GM12864 (cell line): Measurements from ENCODE around the gene CHMP5.

Source experiments
- DNase-seq: peaks from one replicate; pipeline ENCODE4 v3.0.0-alpha.2; 2011; ENCODE audit warnings: low read depth
- H3K4me3 ChIP-seq: 2 replicates; pipeline ENCODE4 v1.5.1; 2011; ENCODE audit warnings: mild to moderate bottlenecking, low read depth, low read length, control low read depth
- CTCF ChIP-seq: IDR thresholded peaks from 2 replicates; pipeline ENCODE4 v1.5.1; 2011; ENCODE audit warnings: low read depth, mild to moderate bottlenecking, moderate library complexity, low read length, control low read depth, inconsistent platforms; ENCODE audit errors: missing control alignments

The CHMP5 gene

GRCh38 chr9:33288828-33289483 lies 24.1 kb downstream of the CHMP5 start:
- DNase-seq, result no peak
- TF ChIP-seq CTCF, result no peak
- no peak overlapping the region for H3K4me3 ChIP-seq

GRCh38 chr9:33289496-33289895 lies 24.6 kb downstream of the CHMP5 start:
- H3K4me3 ChIP-seq, result peak overlapping the region; percentile 93
- no peak for TF ChIP-seq CTCF
- DNase-seq, result no peak

GRCh38 chr9:33289936-33290246 lies 25.0 kb downstream of the CHMP5 start:
- no peak for TF ChIP-seq CTCF
- peak overlapping the region; percentile 93 for H3K4me3 ChIP-seq
- no peak for DNase-seq

- TF ChIP-seq CTCF, result no peak
- peak; percentile 93 for DNase-seq
- peak within 1 kb of the TSS; percentile 93 for H3K4me3 ChIP-seq
These were observed 25.6 kb downstream of the CHMP5 start, which contains the start of gene NFX1 for GRCh38 chr9:33290247-33291030. NFX1 (plus strand) TSS chr9:33290516; CDS start chr9:33290573, 57 bp downstream.

GRCh38 chr9:33291031-33291397 lies 26.2 kb downstream of the CHMP5 start:
- TF ChIP-seq CTCF, result no peak
- DNase-seq, result no peak

GRCh38 chr9:33291901-33292300 lies 27.1 kb downstream of the CHMP5 start:
- no peak for DNase-seq
- no peak for TF ChIP-seq CTCF
- no peak overlapping the region; the same call in 1 of the 2 replicates for H3K4me3 ChIP-seq

More at GRCh38 chr9:33291031-33291397, 26.2 kb downstream of the CHMP5 start:
- peak overlapping the region; percentile 93 for H3K4me3 ChIP-seq
